ENCODE measurements around the gene PVALB.

The PVALB gene

DNA sequence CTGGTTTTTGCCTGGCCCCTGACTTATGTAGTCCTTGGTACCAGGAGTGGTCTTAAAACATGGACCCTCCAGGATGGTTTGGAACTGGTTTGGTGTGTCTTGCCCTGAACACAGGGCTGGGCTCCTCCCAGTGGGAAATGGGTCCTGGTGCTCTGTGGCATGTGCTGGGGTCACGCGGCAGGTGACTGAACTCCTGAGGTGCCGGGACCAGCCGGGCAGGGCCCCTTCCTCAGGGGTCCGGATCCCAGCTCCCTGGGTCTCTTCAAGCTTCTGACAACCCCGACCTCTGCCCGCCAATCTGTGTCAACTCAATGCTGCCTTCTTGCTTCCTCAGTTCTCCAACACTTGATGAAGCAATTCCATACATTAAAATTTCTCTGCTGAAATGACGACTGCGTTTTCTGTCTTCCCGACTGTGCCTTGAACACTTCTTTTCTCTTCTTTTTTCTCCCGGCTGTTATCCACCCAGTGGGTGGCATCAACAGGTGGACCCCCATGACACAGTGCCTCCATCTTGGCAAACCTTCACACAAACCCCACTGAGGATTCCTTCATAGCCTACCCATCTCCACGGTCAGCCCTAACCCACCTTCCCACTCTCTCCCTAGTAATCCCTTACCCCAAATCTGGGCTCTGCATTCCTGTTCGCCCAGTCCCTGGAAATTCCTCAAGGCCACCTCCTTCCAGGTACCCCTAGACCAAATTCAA, 45.3 kb downstream of the PVALB start:
- no peak for DNase-seq

GRCh38 chr22:36770513-36771231, 46.2 kb downstream of the PVALB start:
- DNase-seq: no peak

DNA sequence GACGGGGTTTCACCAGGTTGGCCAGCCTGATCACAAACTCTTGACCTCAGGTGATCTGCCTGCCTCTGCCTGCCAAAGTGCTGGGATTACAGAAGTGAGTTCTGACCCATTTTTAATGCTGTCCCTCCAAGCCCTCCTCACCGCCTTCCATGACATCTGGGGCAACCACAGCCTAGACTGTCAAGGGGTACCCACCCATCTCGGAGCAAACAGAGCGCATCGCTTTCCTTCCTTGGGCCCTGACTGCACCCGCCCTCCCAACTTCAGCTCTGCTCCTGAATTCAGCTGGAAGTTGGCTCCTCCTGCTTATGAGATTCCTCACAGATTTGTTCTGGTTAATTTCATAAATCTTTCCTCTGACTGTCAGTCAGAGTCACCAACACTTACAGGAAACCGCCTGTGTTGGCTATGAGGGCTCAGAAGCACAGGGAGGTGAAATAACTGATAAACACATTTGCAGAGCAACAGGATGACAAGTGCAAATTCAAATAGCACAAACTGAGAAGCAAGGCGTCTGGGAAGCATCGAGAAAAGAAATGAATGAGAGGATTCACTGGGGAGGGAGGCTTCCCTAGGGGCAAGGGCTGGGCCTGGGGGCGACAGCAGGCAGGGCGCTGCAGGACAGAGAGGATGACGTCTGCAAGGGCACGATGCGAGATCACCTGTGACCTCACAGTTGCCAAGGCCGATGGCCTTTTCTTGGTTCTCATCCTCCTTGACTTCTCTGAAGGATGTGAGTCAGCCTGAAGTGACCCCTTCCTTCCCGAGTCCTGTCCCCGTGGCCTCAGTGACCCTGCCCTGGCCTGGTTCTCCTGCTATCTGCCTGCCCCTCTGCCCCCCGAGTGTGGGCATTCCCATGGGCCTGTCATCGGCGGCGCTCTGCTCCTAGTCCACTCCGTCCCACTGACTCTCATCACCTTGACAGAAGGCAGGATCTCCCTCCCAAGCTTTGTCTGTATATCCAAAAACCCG, 47.0 kb downstream of the PVALB start:
- no peak for DNase-seq

DNA sequence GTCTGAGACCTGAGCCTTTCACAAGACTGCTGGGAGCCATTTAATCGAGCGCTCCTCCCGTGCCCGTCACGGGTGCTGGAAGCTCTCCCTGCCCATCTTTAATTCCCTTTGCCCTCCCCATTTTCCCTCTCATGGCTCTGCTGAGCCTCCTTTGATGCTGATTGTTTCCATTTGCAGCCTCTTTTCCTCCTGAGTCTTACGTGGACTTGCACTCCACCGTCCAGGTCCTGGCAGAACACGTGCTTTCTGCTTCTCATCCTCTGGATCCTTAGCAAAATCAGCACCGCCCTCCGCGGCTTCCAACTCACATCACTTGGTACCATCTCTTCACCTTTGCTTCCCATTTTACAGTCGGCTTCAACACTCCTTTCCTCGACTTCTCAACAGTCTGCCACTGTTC, 48.2 kb downstream of the PVALB start:
- no peak for DNase-seq

GRCh38 chr22:36768141-36768540, 48.7 kb downstream of the PVALB start:
- DNase-seq: no peak

DNA sequence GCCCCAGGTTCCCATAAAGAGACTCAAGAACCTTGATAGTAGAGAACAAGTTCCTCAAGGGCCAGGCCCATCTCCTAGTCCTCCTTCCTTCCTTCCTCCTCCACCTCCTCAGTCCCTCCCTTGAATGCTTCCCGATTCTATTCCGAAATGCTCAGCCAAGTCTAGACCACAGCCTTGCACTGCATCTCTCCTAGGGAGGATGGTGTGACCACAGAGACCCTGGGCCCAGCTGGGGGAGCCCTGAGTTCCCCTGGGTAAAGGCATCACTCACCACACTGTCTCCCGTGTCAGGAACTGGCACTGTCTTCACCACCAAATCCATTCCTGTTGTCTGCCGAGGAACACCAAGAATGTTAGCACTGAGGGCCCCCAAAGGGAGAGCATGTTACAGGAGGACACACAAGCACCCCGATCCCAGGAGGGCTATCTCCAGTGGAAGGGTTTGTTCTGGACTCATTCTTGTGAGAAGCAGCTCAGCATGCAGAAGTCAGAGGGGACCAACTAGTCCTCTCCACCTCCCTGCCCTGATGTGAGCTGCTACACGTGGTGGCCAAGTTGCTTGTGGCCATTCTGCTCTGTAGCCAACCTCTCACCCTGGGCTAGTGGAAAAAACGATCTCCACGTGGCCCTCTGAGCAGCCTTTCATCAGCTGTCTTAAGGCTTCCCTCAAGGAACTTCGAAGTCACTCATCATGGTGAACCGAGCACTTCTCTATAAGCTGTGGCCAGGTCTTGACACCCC, 49.6 kb downstream of the PVALB start:
- DNase-seq: no peak

DNA sequence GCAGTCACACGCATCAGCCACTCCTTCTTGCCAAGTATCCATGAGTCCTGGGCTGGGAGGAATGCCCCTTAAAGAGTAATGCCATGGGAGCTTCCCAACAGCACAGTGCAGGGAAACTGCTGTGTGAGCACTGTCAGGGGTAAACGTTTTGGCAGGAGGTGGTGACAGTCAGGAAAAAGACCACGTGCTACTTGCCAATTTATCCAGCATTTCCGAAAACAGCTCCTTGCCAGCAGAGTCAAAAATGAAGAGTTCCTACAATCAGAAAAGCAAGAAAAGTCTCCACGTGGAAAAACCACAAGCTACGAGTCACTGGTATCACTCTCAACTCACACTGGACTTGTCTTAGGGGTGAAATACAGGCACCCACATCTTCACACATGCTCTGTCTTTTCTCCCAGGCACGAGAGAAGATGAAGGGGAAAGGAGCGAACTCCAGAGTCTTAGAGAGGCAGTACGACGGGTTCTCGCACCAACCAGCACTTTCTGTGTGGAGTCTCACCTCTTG, 50.8 kb downstream of the PVALB start:
- DNase-seq: no peak

DNA sequence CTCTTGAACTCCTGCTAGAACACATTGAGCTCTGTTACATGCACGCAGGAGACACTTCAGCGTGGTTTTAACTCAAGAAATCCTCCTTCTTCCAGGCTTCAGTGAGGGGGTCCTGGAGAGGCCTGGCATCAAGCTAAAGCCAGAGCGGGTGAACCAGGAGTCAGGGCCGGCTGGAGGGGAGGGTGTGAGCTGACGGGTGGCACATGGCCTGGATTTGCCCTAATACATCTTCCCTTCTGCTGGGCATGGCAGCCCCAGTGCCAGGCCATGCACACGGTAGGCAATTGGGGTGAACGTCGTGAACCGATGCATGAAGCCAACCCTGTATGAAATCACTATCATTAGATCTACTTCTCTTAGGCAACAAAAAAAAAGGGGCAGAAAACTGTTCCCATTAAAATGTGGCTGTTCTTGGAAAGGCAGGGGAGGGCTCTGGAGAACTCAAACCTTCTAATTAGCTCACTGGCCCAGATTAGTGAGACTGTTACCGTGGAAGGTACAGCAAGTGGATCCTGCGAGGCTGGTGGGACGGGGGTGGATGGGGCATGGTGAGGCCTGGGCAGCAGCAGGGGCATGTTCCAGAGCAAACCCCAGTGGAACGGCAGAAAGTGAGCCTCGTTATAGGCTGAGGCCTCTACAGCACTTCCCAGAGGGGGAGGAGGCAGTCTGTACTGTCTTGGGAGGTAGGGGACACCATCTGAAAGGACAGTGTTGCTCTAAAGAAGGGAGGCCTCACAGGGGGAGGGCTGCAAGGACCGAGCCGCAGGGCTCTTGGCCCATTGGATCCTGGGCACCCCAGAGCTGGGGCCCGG, 51.5 kb downstream of the PVALB start:
- DNase-seq: no peak

DNA sequence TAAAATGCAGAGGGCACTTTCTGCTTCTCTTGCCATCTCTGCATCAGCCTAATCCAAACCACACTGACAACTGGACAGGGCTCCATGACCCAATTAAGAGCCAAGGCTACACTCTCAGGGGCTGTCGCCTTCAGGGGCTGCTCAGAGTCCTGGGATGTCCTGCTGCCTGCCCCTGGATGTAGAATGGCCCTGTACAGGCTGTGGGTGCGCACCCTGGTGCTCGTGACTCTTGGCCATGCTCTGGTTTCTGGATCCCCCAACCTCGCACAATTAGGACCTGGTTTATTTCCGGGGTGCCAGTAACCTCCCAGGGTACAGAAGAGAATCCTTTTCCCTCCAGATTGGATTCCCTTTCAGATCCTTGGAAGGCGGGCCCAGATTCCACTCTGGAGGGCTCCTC, 52.2 kb downstream of the PVALB start:
- no peak for DNase-seq

DNA sequence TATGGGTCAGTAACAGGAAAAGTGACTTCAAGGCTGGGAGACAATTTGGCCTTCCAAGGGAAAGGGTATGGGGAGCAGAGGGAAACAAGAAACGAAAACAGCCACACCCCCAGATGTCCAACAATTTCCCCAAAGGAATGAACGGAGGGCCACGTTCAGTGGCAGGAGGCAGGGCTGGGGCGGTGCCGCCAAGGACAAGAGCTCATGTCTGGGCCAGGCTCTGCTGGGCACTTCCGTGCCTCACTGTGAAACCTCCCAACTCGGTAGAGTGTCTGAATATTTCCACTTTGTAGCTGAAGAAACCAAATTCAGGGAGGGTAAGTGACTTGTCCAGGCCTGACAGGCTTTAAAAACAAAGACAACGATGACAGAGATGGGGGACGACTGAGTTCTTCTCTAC, 52.8 kb downstream of the PVALB start:
- no peak for DNase-seq

DNA sequence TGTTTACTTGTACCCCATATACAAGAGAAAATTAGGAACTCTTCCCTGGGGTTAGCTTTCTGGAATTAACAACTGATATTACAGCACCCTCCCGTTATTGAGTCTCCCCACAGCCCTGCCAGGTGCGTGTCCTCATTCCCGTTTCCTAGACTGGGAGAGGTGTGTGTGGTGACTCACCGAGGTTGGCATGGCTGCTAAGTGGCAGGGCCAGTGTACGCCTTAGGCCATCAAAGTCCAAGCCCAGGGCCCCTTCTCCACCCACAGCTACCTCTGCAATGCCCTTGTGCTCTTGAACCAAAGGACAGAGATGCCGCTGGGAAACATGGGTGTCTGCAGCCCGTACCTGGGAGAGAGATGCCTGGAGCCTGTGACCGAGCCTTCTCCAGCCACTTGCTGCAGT, 53.3 kb downstream of the PVALB start:
- no peak for DNase-seq

DNA sequence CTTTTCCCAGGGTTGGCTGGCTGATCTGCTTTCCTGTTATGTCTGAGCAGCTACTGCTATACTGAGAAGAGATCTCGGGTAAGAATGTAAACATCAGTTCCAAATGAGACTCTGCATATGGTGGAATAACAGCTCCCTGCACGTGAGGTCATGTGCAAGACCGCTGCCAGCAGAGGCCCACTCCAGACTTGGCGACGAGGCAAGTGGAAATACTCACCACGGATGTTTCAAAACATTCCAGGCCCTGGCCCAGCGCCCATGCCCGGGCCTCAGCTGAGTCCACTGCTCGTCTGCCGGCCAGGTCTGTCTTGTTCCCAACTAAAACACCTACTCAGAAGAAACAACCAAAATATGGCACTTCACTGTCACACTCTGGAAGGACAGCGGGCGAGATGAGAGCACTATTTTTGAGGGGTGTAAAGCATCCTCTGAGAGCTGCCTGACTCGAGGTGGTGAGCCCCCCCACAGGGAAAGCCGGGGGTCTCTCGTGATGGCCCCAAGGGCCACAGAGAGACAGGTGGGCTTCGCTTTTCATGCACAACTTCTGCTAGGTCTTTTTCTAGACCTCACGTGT, 54.1 kb downstream of the PVALB start:
- no peak for DNase-seq

GRCh38 chr22:36761553-36762240, 55.1 kb downstream of the PVALB start:
- DNase-seq: no peak

DNA sequence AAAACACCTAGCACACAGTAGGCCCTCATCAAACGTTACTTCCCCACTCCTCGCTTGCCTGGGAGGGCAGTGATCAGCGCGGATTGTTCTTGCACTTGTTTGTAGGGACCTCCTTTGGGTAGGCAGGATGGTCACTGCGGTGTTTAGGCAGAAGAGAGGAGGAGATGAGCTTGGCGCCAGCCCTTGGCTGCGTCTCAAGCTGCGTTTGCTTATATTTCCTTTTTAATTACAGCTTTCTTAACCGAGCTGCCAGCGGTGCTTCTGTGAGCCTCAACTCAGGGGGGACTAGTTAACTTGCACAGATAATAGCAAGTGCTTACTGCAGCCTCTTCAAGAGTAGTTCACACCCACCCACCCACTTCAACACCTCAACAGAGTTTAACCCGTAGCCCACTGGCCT, 56.0 kb downstream of the PVALB start:
- no peak for DNase-seq

DNA sequence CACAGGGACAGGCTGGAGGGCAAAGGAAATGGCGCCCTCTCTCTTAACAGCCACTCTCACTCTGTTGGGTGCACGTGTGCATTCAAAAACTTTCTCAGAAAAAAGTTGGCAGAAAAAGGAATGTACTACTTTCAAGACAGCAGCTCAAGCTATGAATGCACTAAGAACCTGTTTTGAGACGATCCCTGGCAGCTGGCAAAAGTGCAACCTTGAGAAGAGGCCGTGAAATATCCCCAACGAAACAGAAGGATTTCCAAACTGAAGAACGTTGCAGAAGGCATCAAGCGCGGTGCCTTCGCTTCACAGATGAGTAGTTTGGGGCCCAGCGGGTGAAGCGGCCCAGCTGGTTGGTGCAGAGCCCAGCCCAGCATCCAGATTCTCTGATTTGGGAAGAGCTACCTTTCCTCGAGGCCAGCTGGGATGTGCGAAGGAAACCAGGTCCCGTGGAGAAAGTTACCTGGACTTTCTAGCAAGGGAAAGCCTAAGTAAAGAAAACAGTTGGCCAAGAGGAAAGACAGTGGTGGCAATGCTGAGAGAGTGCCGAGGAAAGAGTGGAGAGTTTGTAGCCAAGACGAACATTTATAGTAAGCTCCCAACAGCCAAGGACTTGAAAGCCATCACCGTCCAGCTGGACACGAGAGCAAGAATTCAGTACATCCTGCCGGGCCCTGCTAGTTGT, 57.2 kb downstream of the PVALB start:
- no peak for DNase-seq

DNA sequence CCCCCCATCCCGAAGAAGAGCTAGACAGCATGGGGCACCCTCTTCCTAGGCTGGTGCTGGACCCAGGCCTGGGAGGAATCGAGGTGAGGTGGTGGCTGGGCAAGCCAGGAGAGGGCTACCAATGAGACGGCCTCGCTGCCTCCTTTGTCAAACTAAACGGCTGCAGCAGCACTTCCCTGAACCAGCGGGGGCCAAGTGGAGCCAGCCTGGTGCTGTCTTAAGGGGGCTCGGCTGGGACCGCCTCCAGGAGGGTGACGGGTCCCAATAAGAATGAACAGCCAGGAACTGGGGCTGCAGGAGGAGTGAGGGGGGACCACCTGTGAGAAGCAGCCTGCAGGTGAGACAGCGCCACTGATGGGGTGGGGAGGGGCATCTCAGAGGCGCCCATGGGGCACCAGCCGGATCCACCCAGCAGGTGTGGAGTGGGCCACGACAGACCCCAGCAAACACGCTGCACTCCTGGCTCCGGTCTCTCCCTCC, 58.0 kb downstream of the PVALB start:
- no peak for DNase-seq

DNA sequence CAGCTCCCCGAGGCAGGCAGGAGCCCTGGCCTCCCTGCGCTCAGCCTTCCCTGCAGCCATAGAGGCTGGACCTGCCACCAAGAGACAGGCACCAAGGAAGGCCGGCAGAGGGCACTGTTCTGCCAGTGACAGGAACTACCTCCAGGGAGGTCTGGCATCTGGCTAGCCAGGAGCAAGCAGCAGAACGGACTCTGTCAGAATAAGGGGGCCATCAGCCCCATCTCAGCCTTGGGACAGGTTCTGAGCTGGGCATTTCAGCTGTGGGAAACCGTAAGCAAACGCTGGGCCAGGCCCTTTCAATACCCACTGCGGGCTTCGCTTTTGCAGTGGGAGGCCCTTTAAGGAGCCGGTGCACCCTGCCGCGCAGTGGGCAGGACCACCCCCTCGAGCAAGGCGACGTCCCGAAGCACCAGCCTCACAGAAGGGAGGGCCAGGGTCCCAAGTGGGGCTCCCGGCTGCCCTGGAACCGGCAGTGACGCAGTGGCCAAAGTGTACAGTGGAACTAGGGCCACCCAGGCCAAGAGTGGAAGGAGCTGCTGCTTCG, 59.1 kb downstream of the PVALB start:
- peak; percentile 78 for DNase-seq

GRCh38 chr22:36756746-36757655, 59.8 kb downstream of the PVALB start:
- no peak for DNase-seq

DNA sequence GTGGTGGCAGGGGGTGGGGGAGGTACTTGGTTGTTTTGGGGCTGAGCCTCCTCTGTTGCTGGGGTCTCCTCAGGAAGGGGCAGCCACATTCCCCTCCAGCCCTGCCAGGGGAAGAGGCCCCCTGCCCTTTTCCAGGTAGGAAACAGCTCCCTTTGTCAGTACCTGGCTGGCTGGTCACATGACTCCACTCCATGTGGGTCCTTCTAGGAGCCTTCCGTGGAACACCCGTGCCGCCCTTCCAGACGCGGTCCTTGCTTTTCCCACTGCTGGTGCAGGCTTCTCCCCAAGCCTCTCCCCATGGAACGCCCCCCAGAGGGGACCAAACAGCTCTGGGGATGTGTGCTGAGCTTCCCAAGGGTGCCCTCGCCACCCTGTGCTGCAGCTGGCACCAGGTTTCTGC, 60.8 kb downstream of the PVALB start:
- DNase-seq: no peak

Measured in inflammatory macrophage treated with lipopolysaccharide for 4 hours (primary cell).